GM18511 (cell line): Measurements from ENCODE around the gene CCDC171.
"Not testable (repeated sequence)": the region's sequence is repeated elsewhere in the genome, so short reads cannot be mapped to it uniquely, and the experiment has no call there.

Source experiments
- ATAC-seq: cut with Tn5 transposase; IDR thresholded peaks from one replicate; pipeline ENCODE4 v1.9.1; 2021; ENCODE audit warnings: mild to moderate bottlenecking, moderate library complexity; ENCODE audit not compliant: unreplicated experiment

CCDC171 gene

DNA sequence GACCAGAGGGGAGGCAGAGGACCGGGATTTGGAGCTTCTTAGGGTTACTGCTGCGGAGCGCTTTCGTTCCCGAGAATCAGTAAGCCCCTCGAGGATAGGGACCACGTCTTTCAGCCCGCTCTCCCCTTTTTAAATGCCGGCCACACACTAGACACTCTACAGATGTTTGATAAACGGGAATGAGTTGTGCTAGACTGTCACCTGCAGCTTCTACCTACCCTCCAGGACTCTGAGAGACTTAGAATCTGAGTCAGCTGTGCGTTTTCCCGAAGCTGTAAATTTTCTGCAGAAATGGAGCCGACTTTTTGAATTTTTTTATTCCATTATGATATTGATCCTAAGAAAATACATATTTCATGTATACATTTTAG, 670 bp downstream of the CCDC171 start:
- peak; percentile 33 for ATAC-seq

DNA sequence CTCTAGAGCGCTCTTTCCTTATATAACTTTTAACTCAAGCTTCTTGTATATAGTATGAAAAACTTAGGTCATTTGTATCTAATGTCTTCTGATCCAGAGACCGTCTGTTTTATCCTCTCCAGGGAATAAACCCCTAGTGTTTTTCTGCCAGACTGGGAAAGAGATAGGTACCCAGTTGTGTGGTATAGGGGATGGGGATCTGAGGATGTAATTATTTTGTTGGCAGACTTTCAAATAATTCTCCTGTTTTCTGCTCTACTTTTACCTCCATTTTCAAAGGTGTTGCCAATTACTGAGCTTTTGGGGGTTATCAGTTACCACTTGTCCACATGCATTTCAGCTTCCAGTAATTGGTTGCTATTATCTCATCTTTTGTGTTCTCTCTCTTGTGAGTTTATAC, 17.9 kb downstream of the CCDC171 start:
- no peak for ATAC-seq

DNA sequence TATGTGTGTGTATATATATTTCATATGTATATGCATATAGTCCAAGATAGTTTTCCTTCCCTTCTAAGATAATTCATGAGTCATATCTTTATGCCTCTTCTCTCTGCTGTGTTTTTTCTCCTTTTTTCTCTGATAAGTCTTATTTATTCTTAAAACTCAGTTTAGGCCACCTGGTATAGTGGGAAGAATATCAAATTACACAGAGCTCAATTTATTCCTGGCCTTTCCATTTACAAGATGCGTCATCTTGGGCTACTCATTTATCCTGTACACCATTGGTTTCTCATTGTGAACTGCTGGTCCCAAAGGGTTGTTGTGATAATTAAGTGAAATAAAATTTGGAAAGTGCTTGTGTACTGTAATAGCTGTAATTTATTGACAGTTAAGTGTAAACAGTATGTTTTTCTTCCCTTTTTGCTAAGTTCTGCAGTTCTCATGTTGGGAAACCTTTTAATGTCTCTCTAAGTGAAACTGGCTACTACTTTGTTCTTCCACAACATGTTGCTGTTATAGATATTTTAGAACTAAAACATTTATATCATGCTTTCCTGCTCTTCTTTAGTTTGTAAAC, 19.4 kb downstream of the CCDC171 start:
- ATAC-seq, result no peak

DNA sequence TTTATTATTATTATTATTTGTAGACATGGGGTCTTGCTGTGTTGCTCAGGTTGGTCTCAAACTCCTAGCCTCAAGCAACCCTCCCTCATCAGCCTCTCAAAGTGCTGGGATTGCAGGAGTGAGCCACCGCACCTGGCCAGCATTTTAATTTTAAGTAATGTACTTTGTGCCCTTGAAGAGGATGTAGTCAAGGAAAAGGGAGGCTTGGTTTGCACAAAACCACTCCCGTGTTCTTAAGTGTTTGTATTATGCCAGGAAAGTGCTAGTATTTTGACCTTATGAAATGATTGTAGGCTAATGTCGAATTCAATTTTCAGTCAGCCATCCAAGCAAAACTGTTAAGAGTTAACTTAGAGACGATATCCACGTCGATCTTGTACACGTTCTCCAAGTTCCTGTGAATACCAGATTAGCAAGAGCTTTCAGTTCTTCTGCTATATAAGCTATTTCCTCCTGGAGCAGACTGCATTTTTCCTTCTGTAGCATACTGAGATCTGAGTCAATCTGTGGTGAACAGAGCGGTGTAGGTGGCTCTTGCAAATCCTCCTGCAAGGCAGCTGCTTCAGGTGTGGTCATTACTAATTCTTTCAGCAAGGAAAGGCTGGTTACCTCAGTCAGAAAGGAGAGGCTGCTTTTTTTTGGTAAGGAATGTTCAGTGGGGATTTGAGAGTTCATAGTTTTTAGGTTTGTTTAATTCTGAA, 23.7 kb downstream of the CCDC171 start:
- no peak for ATAC-seq

DNA sequence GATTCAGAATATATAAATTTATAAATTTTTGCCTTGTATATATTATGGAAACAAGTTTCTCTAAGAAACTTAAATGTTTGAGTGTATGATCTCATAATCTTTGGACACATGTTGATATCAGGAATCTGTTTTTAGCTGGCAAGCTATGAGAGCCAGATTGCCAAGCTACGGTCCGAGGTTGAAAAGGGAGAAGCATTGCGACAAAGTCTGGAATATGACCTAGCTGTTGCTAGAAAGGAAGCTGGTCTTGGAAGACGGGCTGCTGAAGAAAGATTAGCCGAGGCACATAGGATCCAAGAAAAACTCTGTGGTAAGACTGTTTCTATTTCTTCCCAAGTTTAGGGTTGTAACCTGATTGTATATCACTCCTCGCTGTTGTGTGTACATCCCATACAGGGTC, 25.9 kb downstream of the CCDC171 start:
- no peak for ATAC-seq

DNA sequence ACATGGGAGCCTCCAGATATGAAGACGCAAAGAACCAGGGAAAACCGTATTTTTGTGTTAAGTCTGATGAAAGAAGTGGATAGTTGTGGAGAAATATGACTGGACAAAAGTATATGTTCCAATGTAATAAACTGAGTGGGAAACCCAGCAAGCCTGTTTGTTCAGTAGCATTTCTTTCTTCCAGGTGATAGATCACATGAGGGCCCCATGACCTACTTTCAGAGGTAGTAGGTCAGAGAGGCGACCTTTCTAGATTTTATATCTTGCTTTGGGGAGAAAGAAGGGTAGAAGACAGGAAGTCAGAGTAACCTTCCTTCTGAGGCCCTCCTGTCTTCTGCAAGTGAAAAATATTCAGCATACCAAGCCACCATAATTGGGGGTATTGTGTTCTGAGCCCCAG, 31.5 kb downstream of the CCDC171 start:
- no peak for ATAC-seq

DNA sequence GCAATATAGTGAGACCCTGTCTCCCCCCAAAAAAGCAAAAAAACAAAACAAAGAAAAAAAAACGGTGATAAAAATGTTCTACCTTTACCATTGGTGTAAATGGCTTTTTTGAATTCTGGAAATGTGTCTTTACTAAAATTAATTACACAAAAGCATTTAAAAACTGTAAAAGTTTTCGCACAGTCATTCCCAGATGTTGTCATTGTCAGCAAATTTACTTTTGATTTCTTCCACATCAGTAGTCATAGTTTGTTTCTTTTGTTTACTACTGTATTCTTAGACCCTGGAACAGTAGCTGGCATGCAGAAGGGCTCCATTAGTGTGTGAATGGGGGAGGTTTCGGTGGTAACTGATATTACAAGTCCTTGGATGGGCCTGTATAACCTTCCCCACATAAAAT, 39.5 kb downstream of the CCDC171 start:
- ATAC-seq, result no peak

DNA sequence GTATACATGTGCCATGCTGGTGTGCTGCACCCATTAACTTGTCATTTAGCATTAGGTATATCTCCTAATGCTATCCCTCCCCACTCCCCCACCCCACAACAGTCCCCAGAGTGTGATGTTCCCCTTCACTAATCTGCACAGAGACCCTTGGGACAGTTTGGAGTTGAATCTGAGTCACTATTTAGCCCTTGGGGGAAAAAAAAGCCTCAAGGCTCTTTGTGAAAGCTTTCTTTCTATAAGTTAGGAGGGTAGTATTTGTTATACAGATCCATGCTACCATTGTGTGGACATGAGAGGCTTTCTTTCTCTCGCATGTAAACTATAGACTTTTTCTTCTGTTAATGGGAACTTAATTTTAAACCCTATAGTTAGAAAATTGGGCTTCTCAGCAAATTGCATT, 40.1 kb downstream of the CCDC171 start:
- ATAC-seq, result not testable (repeated sequence)

DNA sequence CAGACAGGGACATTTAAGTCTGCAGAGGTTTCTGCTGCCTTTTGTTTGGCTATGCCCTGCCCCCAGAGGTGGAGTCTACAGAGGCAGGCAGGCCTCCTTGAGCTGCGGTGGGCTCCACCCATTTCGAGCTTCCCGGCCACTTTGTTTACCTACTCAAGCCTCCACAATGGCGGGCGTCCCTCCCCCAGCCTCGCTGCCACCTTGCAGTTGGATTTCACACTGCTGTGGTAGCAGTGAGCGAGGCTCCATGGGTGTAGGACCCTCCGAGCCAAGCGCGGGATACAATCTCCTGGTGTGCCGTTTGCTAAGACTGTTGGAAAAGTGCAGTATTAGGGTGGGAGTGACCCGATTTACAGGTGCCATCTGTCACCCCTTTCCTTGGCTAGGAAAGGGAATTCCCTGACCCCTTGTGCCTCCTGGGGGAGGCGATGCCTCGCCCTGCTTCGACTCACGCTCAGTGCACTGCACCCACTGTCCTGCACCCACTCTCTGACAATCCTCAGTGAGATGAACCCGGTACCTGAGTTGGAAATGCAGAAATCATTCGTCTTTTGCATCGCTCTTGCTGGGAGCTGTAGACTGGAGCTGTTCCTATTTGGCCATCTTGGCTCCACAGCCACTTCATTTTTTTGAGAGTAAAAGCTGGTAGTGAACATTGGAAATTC, 48.0 kb downstream of the CCDC171 start:
- ATAC-seq, result not testable (repeated sequence)

DNA sequence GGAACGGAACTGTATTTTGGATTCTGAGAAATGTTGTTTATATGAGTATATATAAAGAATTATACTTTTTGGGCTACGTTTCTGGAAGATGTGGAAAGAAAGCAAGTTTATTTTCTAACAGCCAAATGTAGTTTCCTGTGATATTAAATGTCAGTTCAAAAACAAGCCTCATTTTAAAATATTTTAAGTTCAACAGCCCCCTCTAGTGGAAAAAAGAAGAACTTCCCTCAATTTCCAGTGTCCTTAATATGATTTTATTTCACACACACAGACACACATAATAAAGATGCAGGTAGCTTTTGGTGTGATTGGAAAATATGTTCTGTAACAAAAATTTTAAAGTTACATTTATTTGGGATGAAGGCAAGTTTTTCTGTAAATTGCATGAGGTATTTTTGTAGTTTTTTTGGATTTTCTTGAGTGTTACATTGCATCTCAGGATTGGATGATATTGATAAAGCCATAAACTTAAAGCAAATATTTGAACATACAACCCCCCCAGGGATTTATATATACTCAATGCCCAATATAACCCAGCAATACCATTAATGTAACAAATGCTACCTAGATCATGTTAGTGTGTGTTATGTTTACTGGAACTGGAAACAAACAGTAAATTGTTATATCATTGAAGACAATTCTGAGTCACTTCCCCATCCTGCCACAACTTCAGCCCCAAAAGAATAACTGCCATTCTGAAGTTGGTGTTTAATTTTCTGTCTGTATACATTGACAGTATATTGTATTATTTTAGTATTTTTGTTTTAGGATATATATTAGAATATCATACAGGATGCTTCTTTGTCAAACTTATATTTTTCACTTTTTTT, 54.0 kb downstream of the CCDC171 start:
- ATAC-seq, result no peak

DNA sequence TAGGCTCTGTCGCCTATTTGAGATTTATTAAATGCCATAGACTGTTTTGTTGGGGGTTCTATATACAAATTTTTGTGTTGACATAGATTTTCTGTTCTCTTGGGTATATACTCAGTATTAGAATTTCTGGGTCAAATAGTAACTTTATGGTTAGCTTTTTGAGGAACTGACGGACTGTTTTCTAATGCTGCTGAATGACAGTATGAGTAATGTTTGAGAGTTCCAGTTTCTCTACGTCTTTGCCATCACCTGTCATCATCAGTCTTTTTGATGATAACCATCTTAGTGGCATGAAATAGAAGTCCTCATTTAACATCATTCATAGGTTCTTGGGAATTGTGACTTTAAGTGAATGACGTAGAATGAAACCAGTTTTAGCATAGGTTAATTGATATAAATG, 60.1 kb downstream of the CCDC171 start:
- peak; percentile 69 for ATAC-seq

DNA sequence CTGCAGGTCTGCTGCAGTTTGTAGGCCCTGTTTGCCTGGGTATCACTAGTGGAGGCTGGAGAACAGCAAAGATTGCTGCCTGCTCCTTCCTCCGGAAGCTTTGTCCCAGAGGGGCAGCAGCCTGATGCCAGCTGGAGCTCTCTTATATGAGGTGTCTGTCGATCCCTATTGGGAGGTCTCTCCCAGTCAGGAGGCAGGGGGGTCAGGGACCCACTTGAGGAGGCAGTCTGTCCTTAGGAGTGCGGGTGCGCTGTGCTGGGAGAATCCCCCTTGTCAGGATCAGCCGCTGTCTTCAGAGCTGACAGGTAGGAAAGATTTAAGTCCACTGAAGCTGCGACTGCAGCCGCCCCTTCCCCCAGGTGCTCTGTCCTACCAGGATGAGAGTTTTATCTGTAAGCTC, 64.9 kb downstream of the CCDC171 start:
- ATAC-seq, result no peak

DNA sequence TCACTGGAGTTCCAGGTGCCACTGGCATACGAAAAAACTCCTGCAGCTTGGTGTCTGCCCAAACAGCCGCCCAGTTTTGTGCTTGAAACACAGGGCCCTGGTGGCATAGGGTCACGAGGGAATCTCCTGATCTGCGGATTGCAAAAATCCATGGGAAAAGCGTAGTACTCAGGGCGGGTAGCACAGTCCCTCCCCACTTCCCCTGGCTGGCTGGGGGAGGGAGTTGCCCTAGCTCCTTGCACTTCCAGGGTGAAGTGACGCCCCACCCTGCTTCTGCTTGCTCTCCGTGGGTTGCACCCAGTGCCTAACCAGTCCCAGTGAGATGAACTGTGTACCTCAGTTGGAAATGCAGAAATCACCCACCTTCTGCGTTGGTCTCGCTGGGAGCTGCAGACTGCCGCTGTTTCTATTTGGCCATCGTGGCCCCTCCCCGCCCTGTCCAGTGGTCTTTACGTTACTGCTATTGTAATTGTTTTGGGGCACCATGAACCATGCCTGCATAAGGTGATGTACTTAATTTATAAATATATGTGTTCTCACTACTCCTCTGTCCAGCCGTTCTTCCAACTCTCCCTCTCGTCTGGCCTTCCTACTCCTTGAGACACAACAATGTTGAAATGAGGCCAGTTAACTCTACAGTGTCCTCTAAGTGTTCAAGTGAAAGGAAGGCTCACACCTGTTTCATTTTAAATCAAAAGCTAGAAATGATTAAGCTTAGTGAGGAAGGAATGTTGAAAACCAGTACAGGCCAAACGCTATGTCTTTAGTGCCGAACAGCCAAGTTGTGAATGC, 65.9 kb downstream of the CCDC171 start:
- no peak for ATAC-seq

DNA sequence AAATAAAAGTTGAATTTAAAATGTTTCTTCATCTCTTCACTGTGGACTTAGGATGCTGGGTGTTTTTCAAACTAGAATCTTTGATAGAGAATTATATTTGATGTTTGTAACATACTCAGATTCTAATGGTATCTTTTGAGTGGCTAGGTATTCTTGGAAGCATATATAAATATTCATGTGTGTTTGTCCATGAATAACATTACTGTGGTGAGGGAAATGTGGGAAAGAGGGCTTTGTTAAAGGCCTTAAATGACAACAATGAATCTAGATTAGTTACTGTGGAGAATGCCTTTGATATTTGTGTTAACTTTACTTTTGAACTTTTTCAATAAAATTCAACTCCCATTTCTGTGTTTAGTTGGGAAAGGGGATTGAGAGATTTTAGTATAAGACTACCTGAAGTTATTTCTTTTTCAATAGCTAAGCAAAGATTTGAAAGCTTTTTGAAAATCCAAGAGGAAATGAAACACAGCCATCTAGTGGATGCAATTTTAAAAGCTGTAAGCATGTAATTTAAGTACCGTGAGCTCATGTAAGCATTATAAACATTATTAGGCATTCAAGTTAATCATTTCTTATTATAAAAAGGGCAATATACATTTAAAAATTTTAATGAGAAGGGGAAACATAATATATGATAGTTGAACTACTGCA, 69.6 kb downstream of the CCDC171 start:
- no peak for ATAC-seq

DNA sequence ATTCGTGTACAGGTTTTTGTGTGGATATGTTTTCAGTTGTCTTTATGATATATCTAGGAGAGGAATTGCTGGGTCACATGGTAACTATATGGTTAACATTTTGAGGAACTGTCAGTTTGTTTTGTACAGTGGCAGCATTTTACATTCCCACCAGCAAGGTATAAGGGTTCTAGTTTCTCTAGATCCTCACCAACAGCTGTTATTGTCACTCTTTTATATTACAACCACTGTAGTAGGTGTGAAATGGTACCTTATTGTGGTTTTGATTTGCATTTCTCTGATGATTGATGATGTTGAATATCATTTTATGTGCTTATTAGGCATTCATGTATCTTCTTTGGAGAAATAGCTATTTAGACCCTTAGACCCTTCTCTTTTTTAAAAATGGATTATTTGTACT, 82.9 kb downstream of the CCDC171 start:
- ATAC-seq, result no peak

DNA sequence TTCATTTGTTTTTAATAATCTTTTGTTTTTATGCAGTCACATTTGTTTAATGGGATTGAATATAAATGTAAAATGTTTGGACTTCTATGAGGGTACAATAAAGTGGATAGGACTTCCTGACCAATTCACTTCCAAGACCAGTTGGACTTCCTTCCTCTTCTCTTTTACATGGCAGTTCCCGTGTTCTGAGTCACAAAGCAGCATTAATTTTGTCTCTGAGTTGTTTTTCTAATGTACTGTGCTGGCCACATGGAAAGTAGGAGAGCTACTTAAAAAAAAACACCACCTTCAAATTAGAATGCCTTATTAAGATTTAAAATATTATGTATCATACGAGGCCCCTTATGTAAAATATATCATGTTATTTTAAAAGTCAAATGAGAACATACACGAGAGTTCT, 87.3 kb downstream of the CCDC171 start:
- no peak for ATAC-seq

DNA sequence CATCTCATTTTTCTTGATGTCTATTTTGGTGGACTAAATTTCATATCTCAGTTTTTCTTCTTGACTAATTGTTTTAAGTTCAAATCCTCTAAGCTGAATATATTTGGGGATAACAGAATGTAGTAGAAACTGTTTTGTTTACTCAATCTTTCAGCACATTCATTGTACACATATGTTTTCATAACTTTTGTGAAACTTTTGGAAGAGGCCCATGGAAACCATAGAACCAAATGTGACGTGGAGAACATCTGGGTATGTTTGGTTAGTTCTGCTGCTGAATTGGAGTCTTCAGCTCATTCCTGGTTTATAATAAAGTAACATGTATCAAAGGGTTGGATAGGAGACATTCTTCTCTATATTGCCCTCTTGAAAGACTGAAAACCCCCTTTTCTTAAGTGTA, 88.4 kb downstream of the CCDC171 start:
- peak; percentile 22 for ATAC-seq

DNA sequence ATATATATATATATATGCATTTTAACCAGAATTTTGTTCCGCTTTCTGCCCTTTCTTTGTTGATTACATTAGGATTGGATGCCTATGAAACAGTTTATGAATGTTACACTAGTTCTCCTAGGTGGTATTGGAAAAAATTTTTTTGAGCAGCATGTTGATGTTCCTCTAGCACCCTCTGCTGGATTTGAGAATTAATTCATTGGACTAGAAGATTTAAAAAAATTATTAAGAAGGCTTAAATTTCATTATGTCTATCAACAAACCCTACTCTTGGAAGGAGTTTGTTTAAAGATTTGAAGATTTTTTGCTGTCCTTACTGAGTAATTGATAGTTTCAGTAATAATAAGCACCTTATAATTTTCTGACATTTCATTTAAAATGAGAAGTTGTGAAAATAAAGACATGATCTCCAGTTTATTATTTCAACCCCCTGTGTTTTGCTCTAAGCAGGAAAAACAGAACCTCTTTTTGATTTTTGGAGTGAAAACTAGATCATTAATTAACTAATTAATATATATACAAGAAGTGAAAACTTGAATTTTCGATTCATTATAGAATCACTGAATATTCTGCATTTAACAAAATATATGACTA, 89.6 kb downstream of the CCDC171 start:
- peak; percentile 58 for ATAC-seq

DNA sequence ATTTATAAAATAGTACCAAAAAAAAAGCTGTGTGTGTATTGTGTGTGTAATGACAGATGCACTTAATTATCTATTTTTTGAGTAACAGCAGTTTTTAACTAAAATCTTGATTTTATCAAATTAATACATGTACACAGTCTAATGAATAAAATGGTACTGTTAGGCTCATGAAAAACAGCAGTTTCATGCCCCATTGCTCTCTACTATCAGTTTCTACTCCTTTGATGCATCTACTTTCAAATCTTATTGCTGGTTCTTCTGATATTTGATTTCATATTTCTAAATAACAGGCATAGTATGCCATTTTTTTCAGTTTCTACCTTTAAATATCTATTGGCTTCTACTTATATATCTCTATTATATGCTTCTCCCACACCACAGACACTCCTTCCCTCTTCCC, 117.4 kb downstream of the CCDC171 start:
- ATAC-seq, result peak; percentile 77

DNA sequence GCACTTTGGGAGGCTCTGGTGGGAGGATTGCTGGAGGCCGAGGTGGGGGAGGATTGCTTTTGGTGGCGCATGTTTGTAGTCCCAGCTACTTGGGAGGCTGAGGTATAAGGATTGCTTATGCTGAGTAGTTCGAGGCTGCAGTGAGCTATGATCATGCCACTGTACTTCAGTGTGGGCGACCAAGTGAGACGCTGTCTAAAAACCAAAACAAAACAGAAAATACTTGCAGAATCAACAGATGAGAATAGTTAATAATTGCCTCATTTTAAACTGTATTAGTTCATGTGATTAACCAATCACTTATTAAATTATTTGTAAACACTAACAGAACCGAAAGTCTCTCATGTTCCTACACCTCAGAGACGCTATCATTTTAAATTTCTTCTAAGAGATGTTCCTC, 118.1 kb downstream of the CCDC171 start:
- peak; percentile 94 for ATAC-seq
